GM21576 (cell line): ENCODE measurements around the gene DENND4A.
"Not testable (repeated sequence)": the region's sequence is repeated elsewhere in the genome, so short reads cannot be mapped to it uniquely, and the experiment has no call there.

Source experiments
- ATAC-seq: cut with Tn5 transposase; IDR thresholded peaks from one replicate; pipeline ENCODE4 v1.9.1; 2021; ENCODE audit warnings: mild to moderate bottlenecking, moderate library complexity; ENCODE audit not compliant: unreplicated experiment

The DENND4A gene

DNA sequence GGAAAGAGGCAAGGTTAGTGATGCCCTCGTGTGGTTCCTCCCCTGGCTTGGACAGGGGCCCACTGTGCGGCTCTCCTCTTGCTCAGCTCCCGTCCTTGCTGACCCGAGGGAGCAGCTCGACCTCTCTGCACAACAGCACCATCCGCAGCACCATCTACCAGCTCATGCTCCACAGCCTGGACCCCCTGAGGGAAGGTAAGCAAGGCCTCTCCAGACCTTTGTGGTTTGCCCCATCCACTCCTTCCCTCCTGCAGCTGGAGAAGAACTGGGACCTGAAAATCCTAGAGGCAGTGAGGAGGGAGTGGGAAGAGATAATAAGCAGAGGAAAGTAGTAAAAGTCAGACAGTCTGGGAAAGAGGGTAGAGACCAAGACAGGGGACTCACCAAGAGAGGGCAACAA lies 152.6 kb downstream of the DENND4A start:
- ATAC-seq: no peak

DNA sequence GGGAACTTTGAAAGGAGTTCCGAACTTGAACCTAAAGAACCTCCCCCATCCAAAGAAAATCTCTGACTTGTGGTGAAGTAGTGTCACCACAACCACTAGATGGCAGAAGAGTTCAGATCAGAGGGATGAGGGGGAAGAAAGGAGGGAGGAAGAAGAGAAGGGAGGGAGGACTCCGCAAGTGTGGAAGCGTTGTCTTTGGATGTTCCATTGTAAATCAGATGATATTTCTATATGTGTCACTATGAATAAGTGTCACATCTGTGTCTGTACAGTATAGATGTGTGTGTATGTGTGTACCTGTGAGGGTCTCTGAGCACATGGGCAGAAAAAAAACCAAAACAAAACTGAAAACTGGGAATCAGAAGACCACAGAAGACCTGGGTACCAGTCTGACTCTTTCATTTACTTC lies 153.4 kb downstream of the DENND4A start:
- no peak for ATAC-seq

DNA sequence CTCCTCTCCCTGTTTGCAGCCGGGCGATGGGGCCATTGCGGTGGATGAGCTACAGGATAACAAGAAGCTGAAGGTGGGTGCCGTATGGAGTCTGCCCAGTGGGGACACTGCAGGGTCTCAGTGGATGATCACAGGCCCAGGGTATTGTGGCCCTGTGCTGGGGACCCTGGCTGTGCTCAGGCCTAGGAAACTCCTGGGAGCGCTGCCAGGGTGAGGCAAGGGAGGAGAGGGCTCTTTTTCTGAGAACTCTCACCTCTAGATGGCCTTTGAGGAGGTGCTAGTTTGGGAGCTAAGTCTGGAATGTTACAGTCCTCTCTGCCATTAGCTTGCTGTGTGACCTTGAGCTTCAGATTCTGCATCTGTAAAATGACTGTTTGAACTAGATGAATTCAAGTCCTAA lies 154.0 kb downstream of the DENND4A start:
- ATAC-seq: no peak

DNA sequence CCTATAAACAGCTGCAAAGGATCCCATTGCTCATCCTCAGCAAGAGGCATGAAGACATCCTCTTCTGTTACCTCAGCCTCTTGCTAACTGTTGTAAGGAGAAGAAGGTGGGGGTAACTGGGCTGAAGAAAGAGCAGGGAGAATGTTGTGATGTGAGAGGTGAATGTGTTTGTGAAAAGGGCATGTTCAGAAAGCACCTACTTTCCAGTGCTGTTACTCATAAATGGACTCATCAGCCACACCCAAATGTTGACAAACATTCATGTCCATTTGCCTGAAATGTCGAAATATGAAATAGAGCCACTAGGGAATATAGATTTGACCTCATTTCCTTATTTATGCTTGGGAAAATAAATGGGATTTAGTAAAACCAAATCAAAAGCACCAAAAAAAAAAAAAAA lies 157.7 kb downstream of the DENND4A start:
- ATAC-seq: no peak

DNA sequence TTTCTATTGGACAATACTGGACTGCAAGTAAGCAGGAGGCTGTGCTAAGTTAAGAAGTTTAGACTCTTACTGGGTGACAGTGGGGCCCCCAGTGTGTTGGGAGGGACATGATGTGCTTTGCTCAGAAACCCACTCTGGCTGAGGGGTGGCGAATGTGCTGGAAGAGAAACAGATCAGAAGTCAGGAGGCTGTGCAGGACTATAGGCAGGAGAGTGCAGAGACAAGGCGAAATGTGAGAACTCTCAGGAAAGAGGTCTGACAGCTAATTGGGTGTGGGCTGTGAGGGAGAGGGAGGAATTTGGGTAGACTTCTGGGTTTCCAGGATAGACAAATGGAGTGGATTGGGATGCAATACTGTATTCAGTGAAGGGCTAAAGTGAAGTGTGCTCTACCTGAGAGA lies 158.3 kb downstream of the DENND4A start:
- ATAC-seq: no peak

DNA sequence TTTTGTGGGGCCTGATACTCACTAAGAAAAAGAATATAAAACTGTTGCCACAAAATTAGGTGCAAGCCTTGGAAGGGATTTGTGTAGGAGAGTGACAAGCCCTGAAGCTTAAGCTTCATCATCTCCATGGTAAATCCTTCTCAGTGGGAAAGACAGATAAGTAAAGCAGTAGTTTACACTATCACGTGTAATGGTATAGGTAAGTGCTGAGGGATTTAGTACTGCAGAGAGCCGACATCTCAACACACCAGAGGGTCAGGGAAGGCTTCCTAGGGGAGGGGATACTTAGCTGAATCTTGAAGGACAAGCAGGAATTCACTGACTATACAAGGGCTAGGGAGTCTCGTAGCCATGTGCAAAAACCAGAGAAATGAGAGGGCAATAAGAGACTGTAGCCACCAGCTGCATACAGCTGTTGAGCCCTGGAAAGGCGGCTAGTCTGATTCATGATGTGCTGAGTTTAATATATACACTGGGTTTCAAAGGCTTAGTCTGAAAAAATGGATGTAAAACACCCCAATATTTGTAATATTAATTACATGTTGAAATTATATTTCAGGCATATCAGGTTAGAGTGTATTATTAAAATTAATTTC lies 159.2 kb downstream of the DENND4A start:
- ATAC-seq: no peak

DNA sequence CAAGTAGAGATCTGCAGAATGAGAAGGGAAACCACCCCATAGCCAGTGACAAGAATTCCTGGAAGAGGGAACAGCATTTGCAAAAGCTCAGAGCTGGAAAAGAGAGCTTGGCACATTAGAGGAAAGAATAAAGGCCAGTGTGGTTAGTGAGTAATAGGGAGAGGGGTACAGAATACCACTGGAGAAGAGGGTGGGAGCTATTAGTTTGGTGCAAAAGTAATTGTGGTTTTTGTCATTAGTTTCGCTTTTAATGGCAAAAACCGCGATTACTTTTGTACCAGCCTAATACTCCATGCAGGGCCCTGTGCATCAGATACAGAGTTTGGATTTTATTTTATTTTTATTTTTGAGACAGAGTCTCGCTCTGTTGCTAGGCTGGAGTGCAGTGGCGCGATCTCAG lies 160.6 kb downstream of the DENND4A start:
- ATAC-seq: no peak

DNA sequence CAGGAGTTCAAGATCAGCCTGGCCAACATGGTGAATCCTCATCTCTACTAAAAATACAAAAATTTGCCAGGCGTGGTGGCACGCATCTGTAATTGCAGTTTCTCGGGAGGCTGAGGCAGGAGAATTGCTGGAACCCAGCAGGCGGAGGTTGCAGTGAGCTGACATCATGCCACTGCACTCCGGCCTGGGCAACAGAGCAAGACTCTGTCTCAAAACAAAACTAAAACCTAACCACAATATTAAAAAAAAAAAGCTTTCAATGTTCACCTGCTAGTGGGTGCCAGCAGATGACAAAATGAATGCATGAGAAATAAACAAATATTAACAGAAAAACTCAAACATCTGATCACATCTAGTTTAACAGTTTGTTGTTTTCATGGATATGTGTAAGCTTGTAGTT lies 161.3 kb downstream of the DENND4A start:
- no peak for ATAC-seq

DNA sequence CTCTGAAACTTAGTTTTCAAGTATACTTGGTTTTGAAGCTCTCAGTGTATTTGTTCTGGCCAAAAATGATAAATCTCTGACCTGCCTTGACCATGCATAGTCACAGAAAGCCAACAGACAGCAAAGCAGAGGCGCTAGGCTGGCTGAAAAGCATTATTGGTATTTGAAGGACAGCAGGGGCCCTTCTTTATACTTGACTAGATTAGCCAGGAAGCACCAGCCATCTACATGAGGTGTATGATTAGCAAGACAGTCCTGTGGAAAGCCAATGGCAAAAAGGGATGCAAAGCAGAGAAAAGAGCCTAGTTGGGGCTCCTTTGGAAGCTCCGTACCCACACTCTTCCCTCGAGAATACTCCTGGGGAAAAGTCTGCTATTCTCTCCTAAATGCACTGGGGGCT lies 162.5 kb downstream of the DENND4A start:
- ATAC-seq: no peak

DNA sequence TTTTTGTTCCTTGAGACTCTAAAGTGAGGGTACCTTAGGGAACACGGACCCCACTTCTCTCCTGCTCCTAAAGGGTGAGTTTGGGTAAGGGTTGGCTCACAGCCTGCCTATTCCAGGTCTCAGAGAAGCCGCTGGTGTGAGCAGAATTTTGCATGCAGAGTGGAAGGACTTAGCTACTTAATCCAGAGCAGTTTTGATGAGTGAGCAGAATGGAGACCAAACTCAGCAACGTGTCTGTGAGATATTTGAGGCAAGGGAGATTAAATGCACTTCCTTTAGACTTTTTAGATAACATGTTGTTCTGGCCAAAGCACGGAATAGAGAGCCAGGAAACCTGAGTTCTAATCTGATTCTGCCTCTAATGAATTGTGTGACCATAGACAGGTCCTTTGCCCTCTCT lies 165.2 kb downstream of the DENND4A start:
- no peak for ATAC-seq

DNA sequence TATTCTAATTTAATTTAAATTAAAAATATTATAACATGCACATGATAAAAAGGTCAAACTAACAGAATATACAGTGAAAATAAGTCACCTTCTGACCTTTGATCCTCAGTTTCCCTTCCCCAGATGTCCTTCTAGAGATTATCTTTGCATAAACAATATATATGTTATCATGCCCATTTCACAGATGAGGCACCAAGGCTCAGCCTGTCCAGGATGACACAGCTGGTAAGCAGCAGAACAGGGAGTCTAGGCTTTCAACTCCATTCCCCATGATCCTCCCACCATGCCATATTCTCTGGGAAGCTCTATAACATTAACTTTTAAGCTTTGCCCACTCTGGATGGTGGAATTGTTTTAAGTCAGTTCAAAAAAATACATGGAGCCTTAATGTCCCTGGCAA lies 169.0 kb downstream of the DENND4A start:
- no peak for ATAC-seq

DNA sequence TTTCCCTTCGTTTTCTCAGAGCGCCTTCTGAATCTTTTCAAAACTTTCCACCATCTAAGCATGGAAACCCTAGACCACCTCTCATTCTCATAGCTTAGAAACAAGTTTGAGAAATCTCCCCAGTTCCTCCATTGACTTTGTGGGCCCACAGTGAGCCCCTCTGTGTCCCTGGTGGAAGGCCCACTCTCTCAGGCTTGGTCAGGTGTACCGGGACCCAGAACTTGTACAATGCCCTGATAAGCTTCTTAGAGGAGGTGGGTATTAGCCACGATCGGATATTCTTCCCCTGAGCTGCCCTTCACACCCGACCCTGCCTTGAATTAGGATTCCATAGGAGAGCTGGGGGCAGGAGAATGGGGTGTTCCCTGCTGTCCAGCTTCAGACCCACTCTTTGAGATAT lies 170.5 kb downstream of the DENND4A start, which contains the start of gene SLC24A1:
Gene SLC24A1 (plus strand): TSS at position 301 of the 400 bp plus-strand sequence. CDS start 2,143 bp downstream, outside the sequence.
- no peak for ATAC-seq

DNA sequence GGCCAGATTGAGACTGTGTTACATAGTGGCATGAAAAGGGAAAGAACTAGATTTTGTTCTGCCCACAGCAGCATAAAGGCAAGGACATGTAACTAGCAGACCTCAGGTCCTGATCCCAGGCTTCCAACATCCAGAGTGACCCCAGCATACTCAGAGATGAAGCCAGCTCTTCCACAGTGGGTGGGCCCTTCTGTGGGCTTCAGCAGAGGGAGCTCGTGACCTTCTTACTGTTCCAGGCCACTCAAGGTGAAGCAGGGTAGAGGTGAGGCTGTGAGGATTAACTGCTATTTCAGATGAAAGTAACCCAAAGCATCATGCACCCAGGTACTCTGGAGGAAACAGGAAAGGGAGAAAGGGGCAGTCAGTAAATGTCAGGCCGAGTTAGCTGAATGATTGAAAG lies 171.3 kb downstream of the DENND4A start:
- ATAC-seq: no peak

DNA sequence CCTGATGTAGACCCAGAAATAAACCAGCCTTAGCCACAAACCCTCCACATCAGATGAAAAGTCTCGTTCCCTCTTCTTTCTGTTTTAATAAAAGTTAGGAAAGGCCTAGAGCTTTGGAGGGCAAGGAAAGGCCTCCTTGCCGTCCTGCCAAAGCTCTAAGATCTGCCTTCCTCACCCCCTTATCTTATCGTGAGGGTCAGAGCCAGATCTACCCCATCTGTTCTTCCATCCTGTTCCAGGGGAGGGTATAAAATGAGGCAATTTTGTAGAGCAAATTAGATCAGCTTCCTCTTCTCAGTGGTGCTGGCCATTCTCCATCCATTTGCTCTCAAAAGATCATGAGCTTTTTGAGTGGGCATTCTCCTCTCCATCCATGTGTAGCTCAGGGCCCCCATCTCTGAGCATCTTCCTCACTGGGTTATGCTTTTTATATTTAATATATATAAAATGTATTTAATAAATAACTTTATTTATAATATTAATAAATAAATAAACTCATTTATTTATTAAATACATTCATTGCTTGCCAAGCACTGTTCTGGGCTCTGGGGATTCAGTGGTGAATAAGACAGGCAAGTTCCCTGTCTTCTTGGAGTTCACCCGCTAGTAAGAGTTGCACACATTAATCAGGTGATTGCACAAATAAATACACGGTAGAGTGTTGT lies 172.3 kb downstream of the DENND4A start:
- no peak for ATAC-seq

DNA sequence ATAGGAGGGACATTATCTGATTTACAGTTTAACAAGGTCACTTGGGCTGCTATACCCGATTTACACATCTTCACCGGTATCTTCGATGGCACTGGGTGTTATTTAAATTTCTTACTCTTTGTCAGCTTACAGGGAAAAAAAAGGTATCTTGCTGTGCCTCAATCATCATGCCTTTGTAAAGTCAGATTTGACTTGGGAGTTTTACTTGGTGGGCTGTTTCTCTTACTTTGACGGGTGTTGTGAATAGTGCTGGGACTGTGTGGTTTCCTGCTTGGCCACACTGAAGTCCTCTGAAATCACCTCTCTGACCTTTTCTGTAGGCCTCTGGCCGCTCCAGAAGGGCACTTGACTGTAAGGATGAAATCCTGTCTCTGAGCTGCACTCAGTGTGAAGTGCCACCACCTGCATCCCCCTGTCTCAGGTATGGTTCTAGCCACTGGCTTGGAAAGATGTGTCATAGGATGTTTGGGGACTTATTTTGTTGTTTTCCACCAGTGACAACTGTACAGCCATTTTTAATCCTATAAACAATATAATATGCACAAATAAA lies 173.5 kb downstream of the DENND4A start:
- ATAC-seq: no peak

DNA sequence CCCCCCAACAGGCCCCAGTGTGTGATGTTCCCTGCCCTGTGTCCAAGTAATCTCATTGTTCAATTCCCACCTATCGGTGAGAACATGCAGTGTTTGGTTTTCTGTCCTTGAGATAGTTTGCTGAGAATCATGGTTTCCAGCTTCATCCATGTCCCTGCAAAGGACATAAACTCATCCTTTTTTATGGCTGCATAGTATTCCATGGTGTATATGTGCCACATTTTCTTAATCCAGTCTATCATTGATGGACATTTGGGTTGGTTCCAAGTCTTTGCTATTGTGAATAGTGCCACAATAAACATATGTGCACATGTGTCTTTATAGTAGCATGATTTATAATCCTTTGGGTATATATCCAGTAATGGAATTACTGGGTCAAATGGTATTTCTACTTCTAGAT lies 176.2 kb downstream of the DENND4A start:
- not testable (repeated sequence) for ATAC-seq

DNA sequence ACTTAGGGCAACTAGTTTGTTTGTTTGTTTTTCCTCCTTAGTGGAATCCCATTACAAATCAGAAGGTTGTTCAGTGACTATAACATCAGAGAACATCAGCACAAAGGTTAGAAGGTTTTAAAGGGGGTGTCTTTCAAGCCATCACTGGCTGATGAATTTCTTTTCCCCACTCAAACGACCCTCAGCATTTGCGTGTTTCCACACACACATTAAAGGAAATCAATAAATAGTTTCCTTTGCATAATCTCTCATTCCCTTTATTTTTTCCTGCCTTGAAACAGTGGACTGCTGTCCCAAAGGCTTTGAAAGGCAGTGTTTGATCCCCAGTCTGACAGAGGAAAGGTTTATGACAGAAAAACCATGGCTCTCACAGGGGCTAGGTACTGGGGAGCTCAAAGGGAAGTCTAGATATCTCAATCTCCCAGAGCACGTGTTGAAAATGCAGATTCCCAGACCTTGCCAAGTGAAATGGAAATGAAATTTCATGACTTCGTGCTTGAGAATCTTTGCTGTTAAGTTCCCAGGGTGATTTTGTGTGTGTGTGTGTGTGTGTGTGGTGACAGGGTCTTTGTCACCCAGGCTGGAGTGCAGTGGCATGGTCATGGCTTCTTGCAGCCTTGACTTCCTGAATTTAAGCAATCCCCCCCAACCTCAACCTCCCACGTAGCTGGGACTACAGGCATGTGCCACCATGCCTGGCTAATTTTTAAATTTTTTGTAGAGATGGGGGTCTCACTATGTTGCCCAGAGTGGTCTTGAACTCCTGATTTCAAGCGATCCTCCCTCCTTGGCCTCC lies 178.9 kb downstream of the DENND4A start:
- ATAC-seq: no peak

DNA sequence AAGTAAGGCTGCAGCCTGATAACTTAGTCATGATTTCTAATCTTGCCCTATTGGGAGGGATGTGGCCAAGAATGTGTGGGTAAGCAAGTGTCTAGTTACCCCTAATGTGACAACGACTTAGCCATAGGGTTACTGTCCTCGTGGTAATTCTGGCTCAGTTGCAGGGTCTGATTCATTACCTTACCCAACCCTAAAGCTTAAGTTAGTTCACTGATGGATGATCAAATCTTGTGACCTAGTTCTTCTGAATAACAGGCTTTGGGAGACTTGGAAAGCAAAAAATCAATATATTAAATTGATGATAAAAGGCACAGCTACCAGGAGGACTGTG lies 179.5 kb downstream of the DENND4A start:
- no peak for ATAC-seq

DNA sequence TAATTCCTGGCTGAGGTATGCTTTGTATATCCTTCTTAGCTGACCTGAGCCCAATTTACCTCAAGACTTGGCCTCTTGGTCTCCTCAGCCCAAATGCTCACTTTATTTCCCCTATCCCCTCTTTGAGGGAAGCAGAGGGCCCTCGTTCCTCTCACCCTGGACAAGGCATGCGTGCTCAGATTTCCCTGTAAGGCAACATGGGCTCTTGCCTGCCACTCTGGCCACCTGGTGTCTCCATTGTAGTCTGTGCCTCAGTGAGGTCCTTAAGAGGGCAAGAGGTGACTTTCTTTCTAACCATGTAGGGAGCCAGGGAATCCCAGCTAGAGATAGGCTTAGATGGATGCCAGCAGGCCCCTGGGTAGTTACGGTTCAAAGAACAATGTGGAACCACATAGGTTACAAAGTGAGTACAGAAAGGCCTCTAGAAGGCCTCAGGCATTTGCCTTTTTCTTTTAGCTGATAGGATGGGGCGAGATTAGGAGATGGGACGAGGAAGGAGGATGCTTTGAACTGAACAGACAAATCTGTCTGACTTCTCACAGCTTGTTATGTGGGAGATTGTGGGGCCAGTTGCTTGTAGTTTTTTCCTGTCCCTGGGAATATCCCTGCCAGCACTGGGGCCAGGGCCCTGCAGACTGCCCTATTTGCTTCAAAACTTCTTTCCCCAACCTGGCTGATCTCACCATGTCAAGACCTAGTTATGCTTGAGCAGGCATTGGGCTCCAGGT lies 180.0 kb downstream of the DENND4A start:
- no peak for ATAC-seq

DNA sequence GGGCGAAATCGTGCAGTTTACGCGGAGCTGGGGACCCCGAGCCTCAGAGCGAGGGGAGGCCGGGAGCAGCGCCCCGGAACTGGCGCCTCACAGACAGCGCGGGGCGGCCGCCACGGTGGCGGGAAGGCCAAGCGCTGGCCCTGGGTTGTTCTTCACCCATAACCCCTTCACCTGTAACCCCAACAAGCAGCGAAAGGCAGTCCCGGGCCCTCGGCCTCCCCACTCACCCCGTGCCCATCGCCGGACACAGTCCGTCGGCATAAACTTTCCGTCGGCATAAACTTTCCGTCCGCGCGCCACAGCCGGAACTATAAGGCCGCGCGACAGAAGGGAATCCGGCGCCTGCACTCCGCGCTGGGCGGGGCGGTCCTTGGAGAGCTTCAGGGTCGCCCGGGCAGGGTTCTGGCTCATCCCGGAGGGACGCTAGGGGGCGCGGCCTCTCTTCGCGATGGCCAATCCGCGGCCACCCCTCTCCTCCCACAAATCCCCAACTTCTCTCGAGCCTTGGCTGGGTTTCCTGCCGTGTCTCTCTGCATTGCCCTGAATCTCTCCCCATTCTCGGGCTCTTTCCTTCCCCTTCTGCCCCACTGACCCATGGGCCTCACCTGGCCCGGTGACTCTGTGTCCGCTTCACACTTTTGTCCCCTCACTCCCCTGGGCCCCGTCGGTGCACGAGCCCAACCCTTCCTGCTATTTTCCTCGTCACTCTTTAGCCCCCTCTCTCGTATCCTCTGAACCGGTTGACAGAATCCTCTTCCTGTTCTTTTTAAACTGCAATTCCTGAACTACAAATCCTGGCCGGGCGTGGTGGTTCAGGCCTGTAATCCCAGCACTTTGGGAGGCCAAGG lies 181.0 kb downstream of the DENND4A start, which contains the start of gene INTS14:
Gene INTS14 (minus strand): TSS at position 261 of the 848 bp plus-strand sequence. CDS start 3,751 bp downstream, outside the sequence.
- peak; percentile 94 for ATAC-seq
